ENCODE measurements around the gene PLPP1. TPM values are rescaled to one million over a fixed set of nuclear protein-coding genes. Genes with fewer than 3 reads are reported as not detected.

PLPP1 gene
- polyA plus RNA-seq, 1 of the 3 experiments (the other 2 are of a cell fraction): 32.8 TPM

DNA sequence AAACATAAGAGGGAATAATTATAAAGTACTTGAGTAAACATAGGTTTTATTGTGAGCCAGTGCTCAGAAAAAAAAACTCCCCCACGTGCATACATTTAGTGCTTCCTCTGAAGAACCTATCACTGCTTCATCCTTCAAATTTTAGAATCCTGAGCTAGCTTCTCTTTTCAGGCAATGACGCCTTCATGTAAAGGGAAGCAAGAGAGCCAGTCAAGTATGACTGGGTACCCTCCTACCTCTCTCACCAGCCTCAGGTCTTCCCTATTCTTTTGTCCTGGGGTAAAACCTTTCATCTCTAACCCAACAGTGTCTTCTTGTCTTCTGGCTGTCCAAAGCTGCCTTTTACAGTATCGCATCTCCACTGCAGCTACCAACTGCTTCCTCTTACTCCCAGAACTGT is 32.0 kb downstream of the PLPP1 start:
- no peak for DNase-seq
- peaks cover 32% of the 10 kb centered on the region for H3K79me2 ChIP-seq (ENCODE audit: insufficient read depth)
- H2AFZ ChIP-seq (ENCODE audit: low read depth): no peak overlapping the region
- H3K9ac ChIP-seq: no peak overlapping the region
- no peak overlapping the region for H3K4me2 ChIP-seq
- peaks cover 7% of the 10 kb centered on the region for H3F3A ChIP-seq (replicated peaks; ENCODE audit: insufficient read depth)
- H4K20me1 ChIP-seq (ENCODE audit: insufficient read depth): peaks cover 9% of the 10 kb centered on the region; the same call in 1 of the 2 replicates
- no peaks in the 10 kb centered on the region; a peak in 1 of 4 replicates for H3K4me1 ChIP-seq (ENCODE audit: control insufficient read depth in 1 of 2, insufficient read depth in 2 of 2, low read depth in 1 of 2, low read length in 1 of 2)
- H3K27me3 ChIP-seq (ENCODE audit: insufficient read depth): no peaks in the 10 kb centered on the region
- H3K9me3 ChIP-seq: no peaks in the 10 kb centered on the region
- no peaks in the 10 kb centered on the region for H3K9me2 ChIP-seq
- CTCF ChIA-PET: no interaction called here
- no peak for TF ChIP-seq SMC3 (IDR thresholded peaks at IDR 0.05; ENCODE audit: low read depth, low read length)
- TF ChIP-seq, protein P1, sequence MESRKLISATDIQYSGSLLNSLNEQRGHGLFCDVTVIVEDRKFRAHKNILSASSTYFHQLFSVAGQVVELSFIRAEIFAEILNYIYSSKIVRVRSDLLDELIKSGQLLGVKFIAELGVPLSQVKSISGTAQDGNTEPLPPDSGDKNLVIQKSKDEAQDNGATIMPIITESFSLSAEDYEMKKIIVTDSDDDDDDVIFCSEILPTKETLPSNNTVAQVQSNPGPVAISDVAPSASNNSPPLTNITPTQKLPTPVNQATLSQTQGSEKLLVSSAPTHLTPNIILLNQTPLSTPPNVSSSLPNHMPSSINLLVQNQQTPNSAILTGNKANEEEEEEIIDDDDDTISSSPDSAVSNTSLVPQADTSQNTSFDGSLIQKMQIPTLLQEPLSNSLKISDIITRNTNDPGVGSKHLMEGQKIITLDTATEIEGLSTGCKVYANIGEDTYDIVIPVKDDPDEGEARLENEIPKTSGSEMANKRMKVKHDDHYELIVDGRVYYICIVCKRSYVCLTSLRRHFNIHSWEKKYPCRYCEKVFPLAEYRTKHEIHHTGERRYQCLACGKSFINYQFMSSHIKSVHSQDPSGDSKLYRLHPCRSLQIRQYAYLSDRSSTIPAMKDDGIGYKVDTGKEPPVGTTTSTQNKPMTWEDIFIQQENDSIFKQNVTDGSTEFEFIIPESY (IDR thresholded peaks at IDR 0.05; ENCODE audit: borderline replicate concordance, low read depth): no peak
- TF ChIP-seq RFX5 (IDR thresholded peaks at IDR 0.05; ENCODE audit: low read length): no peak
- TF ChIP-seq, protein P2, sequence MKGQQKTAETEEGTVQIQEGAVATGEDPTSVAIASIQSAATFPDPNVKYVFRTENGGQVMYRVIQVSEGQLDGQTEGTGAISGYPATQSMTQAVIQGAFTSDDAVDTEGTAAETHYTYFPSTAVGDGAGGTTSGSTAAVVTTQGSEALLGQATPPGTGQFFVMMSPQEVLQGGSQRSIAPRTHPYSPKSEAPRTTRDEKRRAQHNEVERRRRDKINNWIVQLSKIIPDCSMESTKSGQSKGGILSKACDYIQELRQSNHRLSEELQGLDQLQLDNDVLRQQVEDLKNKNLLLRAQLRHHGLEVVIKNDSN (IDR thresholded peaks at IDR 0.05; ENCODE audit: borderline replicate concordance, low read depth): no peak
- TF ChIP-seq, protein P3, sequence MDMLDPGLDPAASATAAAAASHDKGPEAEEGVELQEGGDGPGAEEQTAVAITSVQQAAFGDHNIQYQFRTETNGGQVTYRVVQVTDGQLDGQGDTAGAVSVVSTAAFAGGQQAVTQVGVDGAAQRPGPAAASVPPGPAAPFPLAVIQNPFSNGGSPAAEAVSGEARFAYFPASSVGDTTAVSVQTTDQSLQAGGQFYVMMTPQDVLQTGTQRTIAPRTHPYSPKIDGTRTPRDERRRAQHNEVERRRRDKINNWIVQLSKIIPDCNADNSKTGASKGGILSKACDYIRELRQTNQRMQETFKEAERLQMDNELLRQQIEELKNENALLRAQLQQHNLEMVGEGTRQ (IDR thresholded peaks at IDR 0.05; ENCODE audit: borderline replicate concordance, low read depth, low read length): no peak
- no peak for TF ChIP-seq NFIC (IDR thresholded peaks at IDR 0.05; ENCODE audit: borderline replicate concordance)
- TF ChIP-seq, protein P4, sequence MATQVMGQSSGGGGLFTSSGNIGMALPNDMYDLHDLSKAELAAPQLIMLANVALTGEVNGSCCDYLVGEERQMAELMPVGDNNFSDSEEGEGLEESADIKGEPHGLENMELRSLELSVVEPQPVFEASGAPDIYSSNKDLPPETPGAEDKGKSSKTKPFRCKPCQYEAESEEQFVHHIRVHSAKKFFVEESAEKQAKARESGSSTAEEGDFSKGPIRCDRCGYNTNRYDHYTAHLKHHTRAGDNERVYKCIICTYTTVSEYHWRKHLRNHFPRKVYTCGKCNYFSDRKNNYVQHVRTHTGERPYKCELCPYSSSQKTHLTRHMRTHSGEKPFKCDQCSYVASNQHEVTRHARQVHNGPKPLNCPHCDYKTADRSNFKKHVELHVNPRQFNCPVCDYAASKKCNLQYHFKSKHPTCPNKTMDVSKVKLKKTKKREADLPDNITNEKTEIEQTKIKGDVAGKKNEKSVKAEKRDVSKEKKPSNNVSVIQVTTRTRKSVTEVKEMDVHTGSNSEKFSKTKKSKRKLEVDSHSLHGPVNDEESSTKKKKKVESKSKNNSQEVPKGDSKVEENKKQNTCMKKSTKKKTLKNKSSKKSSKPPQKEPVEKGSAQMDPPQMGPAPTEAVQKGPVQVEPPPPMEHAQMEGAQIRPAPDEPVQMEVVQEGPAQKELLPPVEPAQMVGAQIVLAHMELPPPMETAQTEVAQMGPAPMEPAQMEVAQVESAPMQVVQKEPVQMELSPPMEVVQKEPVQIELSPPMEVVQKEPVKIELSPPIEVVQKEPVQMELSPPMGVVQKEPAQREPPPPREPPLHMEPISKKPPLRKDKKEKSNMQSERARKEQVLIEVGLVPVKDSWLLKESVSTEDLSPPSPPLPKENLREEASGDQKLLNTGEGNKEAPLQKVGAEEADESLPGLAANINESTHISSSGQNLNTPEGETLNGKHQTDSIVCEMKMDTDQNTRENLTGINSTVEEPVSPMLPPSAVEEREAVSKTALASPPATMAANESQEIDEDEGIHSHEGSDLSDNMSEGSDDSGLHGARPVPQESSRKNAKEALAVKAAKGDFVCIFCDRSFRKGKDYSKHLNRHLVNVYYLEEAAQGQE (IDR thresholded peaks at IDR 0.05; ENCODE audit: low read depth, low read length): no peak
- TF ChIP-seq, protein P5, sequence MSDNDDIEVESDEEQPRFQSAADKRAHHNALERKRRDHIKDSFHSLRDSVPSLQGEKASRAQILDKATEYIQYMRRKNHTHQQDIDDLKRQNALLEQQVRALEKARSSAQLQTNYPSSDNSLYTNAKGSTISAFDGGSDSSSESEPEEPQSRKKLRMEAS (IDR thresholded peaks at IDR 0.05; ENCODE audit: low read depth): no peak
- POLR2A ChIA-PET: no interaction called here
- WGBS (ENCODE audit: low lambda C conversion rate): 93% methylated on average over 3 of the region's 3 CpGs
- H3K4me3 ChIP-seq (ENCODE audit: low read depth in 2 of 2, low read length in 1 of 2): no peak overlapping the region
- no peaks in the 10 kb centered on the region for H3K36me3 ChIP-seq (replicated peaks in 1 of 2; ENCODE audit: control insufficient read depth in 1 of 2, insufficient read depth in 2 of 2, low read length in 1 of 2)
- H3K27ac ChIP-seq (ENCODE audit: low read depth in 2 of 2, low read length in 1 of 2): no peak overlapping the region

Measured in SK-N-SH (cell line).